OCI-LY7 (cell line): Measurements from ENCODE around the gene LRRC63.

ENCODE experiments used
- EZH2phosphoT487 ChIP-seq: fragments of 200-600 bp; sonication (generic); IDR thresholded peaks from 2 replicates; pipeline ENCODE4 v1.6.1; 2018; ENCODE audit warnings: low read depth, borderline replicate concordance, mild to moderate bottlenecking, mixed run types, antibody characterized with exemption, low read length, moderate library complexity, mixed read lengths
- TF ChIP-seq, protein P1 (sequence below): fragments of 200-600 bp; sonication (generic); conservative IDR thresholded peaks from 2 replicates; pipeline ENCODE4 v1.5.1; 2014; ENCODE audit warnings: mild to moderate bottlenecking, antibody characterized with exemption, low read length, moderate library complexity, mixed read lengths

DNA sequence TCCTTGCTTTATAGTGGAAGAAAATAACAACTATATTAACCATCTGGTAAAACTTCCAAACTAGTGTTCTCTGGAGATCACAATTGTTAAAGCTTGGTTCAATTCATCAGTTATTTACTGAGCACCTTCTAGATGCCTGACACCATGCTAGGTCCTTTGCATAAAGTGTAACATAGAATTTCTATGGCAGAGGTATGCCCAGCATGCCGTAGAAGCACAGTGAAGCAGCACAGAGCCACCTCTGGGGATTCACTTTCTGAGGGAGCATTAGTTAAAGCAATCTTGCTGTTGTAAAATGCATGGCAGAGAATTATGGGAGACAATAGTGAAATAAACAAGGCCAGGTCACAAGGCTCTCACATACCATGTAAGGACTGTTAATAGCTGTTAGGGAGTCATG is 75.2 kb downstream of the LRRC63 start:
- TF ChIP-seq, protein P1, sequence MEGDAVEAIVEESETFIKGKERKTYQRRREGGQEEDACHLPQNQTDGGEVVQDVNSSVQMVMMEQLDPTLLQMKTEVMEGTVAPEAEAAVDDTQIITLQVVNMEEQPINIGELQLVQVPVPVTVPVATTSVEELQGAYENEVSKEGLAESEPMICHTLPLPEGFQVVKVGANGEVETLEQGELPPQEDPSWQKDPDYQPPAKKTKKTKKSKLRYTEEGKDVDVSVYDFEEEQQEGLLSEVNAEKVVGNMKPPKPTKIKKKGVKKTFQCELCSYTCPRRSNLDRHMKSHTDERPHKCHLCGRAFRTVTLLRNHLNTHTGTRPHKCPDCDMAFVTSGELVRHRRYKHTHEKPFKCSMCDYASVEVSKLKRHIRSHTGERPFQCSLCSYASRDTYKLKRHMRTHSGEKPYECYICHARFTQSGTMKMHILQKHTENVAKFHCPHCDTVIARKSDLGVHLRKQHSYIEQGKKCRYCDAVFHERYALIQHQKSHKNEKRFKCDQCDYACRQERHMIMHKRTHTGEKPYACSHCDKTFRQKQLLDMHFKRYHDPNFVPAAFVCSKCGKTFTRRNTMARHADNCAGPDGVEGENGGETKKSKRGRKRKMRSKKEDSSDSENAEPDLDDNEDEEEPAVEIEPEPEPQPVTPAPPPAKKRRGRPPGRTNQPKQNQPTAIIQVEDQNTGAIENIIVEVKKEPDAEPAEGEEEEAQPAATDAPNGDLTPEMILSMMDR: no peak
- TF ChIP-seq EZH2phosphoT487: no peak
